NCI-H1048 (cell line): Measurements from ENCODE around the gene IKZF3.
"Not testable (repeated sequence)": the region's sequence is repeated elsewhere in the genome, so short reads cannot be mapped to it uniquely, and the experiment has no call there.

Experiments used
- DNase-seq: peaks from one replicate; lab custom pipeline; 2025; lab: John Stamatoyannopoulos, UW

The IKZF3 gene

GRCh38 chr17:39716073-39716818, 147.9 kb downstream of the IKZF3 start:
- DNase-seq = no peak

- DNase-seq = no peak
Measured at GRCh38 chr17:39715375-39716072, 148.6 kb downstream of the IKZF3 start.

- no peak for DNase-seq
Measured at GRCh38 chr17:39714234-39714633, 149.9 kb downstream of the IKZF3 start.

GRCh38 chr17:39711851-39712250, 152.3 kb downstream of the IKZF3 start:
- DNase-seq = no peak

- DNase-seq = not testable (repeated sequence)
Measured at GRCh38 chr17:39711071-39711470, 153.0 kb downstream of the IKZF3 start.

- no peak for DNase-seq
Measured at GRCh38 chr17:39709998-39710964, 153.8 kb downstream of the IKZF3 start.

- DNase-seq = no peak
Measured at GRCh38 chr17:39709319-39709997, 154.7 kb downstream of the IKZF3 start.
